HG03354 (cell line): ENCODE data around the gene GRK4.

Experiments used
- ATAC-seq: cut with Tn5 transposase; IDR thresholded peaks from one replicate; pipeline ENCODE4 v1.9.1; 2021; ENCODE audit warnings: mild to moderate bottlenecking; ENCODE audit not compliant: unreplicated experiment, poor library complexity, severe bottlenecking

GRK4 gene

GRCh38 chr4:2995546-2996265 lies 32.3 kb downstream of the GRK4 start:
- ATAC-seq = no peak

GRCh38 chr4:2996415-2996814 lies 33.0 kb downstream of the GRK4 start:
- no peak for ATAC-seq

DNA sequence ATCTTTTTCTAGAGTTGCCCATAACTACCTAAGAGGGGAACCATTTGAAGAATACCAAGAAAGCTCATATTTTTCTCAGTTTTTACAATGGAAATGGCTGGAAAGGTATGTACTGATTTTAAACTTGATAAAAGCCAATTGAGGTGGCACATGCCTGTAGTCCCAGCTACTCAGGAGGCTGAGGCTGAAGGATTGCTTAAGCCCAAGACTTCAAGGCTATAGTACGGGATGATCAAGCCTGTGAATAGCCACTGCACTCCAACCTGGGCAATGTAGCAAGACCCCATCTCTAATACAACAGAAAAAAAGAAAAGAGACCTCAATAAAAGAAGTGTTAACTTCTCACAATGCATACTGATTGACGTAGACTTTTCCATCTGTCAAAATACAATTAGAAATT lies 44.4 kb downstream of the GRK4 start:
- ATAC-seq = no peak

- ATAC-seq = no peak
Observed at GRCh38 chr4:3009422-3009821, 46.1 kb downstream of the GRK4 start.

DNA sequence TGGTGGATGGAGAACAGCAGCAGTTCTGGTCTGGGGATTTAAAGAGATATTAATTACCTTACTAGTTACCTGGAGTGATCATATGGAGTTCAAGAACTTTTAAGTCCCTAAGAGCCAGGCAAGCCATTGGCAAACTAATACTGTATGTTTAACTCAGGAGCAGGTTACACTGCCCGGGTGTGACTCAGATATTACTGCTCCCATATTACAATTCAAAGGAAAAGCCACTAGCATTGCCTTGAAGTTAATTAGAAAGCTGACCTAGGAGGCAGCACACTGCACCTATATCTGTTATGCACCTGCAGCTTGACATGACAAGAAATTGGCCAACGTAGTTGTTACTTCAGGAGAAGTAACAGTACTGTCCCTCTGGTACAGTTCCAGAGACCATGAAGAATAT lies 47.2 kb downstream of the GRK4 start:
- no peak for ATAC-seq

DNA sequence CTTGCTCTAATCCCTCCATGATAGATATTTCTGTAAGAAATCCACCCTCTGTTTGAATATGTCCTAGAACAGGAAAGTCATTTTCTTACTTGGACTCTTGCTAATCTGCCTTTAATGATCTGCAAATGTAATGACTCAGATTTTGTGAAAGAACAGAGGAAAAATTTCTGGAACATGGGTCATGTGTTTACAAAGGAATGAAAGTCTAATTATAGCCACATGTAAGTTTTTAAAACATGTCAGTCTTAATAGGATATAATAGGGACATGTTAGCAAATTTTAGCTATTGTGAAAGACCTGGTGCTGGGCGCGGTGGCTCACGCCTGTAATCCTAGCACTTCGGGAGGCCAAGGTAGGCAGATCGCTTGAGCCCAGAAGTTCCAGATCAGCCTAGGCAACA lies 47.6 kb downstream of the GRK4 start:
- ATAC-seq = no peak

- no peak for ATAC-seq
Observed at GRCh38 chr4:3011456-3012220, 48.3 kb downstream of the GRK4 start.

GRCh38 chr4:3013323-3013722 lies 50.0 kb downstream of the GRK4 start:
- ATAC-seq = no peak

DNA sequence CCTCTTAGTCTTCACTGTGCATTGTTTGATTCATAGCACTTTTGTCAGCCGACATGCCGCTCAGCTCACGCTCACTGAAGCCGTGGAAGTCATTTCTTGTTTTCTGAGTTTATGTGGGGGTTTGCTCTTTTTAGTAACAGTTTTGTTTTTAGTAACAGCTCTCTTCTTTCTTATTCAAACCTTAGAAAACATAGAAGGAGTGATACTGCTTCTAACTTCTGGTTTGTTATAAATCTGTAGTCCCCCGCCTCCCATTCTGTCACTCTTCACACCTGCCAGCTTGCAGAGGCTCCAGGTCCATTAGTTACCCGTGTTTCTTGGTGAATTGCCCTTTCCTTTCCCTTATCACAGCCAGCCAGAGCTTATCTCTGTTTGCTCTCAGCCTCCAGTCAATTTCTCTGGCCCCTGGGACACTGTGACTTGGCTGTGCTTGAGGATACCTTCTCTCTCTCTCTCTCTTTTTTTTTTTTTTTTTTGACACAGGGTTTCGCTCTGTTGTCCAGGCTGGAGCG lies 50.5 kb downstream of the GRK4 start:
- peak; percentile 56 for ATAC-seq

GRCh38 chr4:3016961-3017360 lies 53.6 kb downstream of the GRK4 start:
- ATAC-seq = no peak

DNA sequence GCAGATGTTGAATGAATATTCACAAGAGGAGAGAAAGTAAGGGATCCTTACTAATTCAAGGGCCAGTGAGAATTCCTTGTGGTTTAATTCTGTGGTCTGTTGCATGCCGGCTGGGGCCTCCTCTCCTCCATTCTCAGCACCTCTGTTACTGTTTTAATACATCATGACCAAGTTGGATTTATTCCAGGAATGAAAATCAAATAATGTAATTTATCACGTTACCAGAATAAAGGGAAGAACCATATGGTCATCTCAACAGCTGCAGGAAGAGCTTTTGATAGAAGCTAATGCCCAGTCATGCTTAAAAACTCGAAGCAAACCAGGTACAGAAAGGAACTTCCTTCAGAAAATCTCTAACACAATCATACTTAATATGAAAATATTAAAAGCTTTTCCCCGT lies 54.1 kb downstream of the GRK4 start:
- ATAC-seq = no peak

- no peak for ATAC-seq
Observed at GRCh38 chr4:3019145-3019846, 55.9 kb downstream of the GRK4 start.

DNA sequence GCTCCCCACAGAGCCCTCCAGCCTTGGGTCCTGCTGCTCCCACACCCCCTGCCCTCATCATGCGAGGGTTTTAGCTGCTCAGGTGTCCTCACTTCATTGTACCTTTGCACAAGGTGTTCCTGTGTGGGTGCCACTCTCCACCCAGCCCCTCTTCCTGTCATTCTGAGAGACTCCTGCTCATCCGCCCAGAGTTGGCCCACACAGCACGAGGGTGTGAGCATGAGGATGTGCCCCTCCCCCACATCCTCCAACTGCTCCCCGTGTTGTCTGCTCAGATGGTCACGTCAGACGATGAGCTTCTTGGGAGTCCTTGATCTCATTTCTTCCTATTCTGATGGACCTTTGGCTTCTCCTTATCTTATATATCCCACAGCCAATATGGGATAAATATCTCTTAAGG lies 57.8 kb downstream of the GRK4 start:
- ATAC-seq = no peak

DNA sequence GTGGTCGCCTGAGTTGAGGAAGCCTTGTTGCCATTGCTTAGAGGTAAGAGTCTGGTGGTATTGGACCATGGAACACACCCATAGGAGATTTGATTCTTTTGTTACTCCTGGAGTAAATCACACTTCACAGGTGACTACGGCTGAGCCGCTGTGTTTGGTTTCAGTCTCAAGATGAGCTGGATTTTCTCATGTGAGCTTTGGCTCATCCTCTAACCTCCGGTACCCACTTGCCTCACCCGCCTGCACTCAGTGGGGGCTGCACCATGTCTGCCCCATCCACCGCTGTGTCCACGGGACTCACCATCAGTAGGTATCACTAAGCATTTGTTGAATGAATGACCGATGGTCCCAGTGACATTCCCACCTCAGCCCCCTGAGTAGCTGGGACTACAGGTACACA lies 58.3 kb downstream of the GRK4 start:
- no peak for ATAC-seq

DNA sequence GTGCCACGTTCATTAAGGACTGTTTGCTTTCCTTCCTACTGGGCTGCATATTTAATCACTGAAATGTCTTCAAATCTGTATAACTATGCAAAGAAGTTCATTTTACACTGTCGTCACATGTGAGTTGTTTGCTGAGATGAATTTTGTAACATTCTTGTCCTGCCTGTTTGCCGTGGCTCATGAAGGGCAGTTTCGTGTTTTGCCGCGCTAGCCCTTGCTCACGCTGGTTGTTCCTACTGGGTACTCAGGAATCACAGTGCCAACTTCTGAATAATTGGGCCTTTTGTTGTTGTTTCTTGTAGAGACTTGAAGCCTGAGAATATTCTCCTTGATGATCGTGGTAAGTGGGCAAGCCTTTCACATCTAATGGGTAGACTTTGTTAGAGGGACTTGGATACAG lies 58.7 kb downstream of the GRK4 start:
- no peak for ATAC-seq

- ATAC-seq = no peak
Observed at GRCh38 chr4:3022651-3023050, 59.3 kb downstream of the GRK4 start.

DNA sequence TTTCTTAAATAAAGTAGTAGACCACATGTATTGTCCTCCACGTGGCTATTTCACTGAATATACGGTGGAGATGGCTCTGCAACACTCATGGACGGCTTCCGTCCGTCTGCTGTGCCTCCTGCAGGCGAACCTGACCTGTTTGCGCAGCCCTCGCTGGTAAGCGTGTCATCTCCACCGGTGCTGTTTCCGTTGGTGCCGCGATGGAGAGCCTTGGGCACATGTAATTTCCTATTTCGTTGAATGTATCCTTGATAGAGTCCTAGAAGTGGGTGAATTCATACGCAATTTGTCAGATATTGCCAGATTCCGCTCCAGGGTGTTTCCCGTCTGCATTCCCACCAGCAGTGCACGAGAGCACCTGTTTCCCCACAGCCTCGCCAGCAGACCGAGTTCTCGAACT lies 62.5 kb downstream of the GRK4 start:
- ATAC-seq = no peak

DNA sequence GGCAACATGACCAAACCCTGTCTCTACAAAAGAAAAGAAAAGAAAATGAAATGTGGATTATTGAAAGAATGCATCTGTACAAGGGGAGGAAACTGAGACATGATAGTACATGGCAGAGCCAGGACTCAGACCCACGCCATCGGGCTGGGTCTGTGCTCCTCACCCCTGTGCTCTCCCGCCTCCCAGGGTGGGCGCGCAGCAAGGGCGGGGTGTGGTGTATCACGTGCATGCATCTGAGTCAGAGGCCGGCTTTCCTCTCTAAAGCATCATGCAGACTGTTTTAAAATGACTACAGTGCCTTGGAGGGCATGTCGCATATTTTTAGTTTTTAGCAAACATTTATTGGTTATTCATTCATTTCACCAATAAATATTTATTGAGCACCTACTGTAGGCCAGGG lies 63.2 kb downstream of the GRK4 start:
- no peak for ATAC-seq

GRCh38 chr4:3029464-3029863 lies 66.1 kb downstream of the GRK4 start:
- ATAC-seq = no peak

DNA sequence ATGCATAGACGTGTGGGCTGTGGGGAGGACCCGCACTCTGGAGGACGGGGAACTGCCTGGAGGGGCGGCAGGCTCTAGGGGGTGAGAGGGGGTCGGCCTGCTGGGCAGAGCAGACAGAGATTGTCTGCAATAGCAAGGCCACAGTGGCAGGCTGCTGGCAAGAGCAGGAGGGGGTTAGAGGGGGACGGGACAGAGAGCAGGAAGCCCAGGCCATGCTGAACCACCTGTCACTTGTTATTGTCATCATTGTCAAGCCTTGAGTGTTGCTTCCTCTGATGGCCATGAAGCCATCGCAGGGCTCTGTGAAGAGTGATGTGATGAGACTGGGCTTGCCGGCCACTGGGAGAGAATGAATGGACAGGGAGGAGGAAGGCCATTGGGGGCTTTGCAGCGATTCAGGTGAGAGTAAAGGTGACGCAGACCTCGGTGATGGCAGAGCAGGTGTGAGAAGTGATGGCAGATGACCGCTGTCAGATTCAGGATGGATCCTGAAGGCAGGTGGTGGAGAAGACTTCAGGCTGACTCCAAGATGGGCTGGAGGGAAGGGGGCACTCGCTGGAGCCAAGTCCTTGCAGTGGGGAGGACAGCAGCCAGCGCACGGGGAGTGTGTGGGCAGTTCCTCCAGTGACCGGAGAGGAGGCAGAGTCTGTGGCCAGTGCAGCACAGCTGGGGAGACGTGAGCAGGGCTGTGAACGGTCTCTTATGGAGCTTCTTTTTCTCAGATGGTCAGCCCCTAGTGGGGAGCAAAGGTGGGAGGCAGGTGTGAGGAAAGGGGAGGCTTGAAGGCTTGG lies 67.4 kb downstream of the GRK4 start:
- ATAC-seq = no peak
